GM12878 (cell line): ENCODE measurements around the gene ZNF764. TPM values are rescaled to one million over a fixed set of nuclear protein-coding genes. Genes with fewer than 3 reads are reported as not detected.

Source experiments
- ATAC-seq: fragments of 200-7000 bp; cut with Tn5 transposase; 3 replicates; pipeline ENCODE4 v1.9.1; 2020; ENCODE audit warnings: mild to moderate bottlenecking, moderate library complexity
- BruUV-seq: library from RNA; stranded (reverse); fragments of 400-500 nt; replicated peaks from 2 replicates; lab custom pipeline; 2021; lab: Mats Ljungman, UMichigan
- CTCF ChIA-PET: fragments of 300-600 bp; sonication (Branson Sonifier 250); formaldehyde crosslinking; extraction: SDS; loops from one replicate; lab custom pipeline; 2021; ENCODE audit warnings: inconsistent platforms; lab: Yijun Ruan, JAX
- POLR2A ChIA-PET: fragments of 350-600 bp; formaldehyde crosslinking; extraction: SDS; loops from one replicate; lab custom pipeline; 2021; ENCODE audit warnings: inconsistent platforms; lab: Charles Lee
- RAD21 ChIA-PET: fragments of 300-600 bp; sonication (Branson Sonifier 250); formaldehyde crosslinking; loops from one replicate; lab custom pipeline; 2023; ENCODE audit warnings: antibody characterized with exemption; ENCODE audit not compliant: unreplicated experiment; lab: Charles Lee
- SMC1A ChIA-PET: fragments of 300-600 bp; sonication (Branson Sonifier 250); formaldehyde crosslinking; loops from one replicate; lab custom pipeline; 2023; ENCODE audit not compliant: unreplicated experiment, uncharacterized antibody; lab: Charles Lee
- DNase-seq: peaks from one replicate; pipeline ENCODE4 v3.0.0-alpha.2; 2011; ENCODE audit warnings: low read depth, low spot score
- FAIRE-seq: peaks from 3 replicates; lab custom pipeline; 2011; peaks lifted over from hg19 to GRCh38; lab: Jason Lieb, UNC
- H2AFZ ChIP-seq: 2 replicates; pipeline ENCODE4 v1.6.0; 2011; ENCODE audit warnings: low read depth, low read length, control low read depth; ENCODE audit not compliant: control insufficient read depth
- H3K27ac ChIP-seq: 2 replicates; pipeline ENCODE4 v1.5.1; 2011; ENCODE audit warnings: control low read depth; ENCODE audit not compliant: control insufficient read depth, insufficient read depth
- H3K27me3 ChIP-seq, 2 experiments: replicated peaks in 1 of 2; 2 replicates each; pipeline versions ENCODE4 v1.6.0 to v1.6.1; 2011; ENCODE audit warnings: low read length in 1 of 2; ENCODE audit not compliant: control insufficient read depth in 2 of 2, insufficient read depth in 2 of 2
- H3K36me3 ChIP-seq, 2 experiments: 2 replicates each; pipeline ENCODE4 v1.5.1; 2011; ENCODE audit warnings: low read length in 1 of 2; ENCODE audit not compliant: control insufficient read depth in 2 of 2, insufficient read depth in 2 of 2
- H3K4me1 ChIP-seq: 2 replicates; pipeline ENCODE4 v1.6.1; 2011; ENCODE audit warnings: mild to moderate bottlenecking, low read length, moderate library complexity, mixed read lengths; ENCODE audit not compliant: control insufficient read depth, insufficient read depth
- H3K4me2 ChIP-seq: 2 replicates; pipeline ENCODE4 v1.6.0; 2011; ENCODE audit warnings: control low read depth; ENCODE audit not compliant: control insufficient read depth, insufficient read depth
- H3K4me3 ChIP-seq: fragments of 200-600 bp; sonication (generic); 2 replicates; pipeline ENCODE4 v1.5.1; 2016
- H3K79me2 ChIP-seq: 2 replicates; pipeline ENCODE4 v1.6.0; 2011; ENCODE audit warnings: low read length; ENCODE audit not compliant: control insufficient read depth, insufficient read depth
- H3K9ac ChIP-seq: 2 replicates; pipeline ENCODE4 v1.8.0; 2011; ENCODE audit warnings: low read length, control low read depth, mixed read lengths; ENCODE audit not compliant: control insufficient read depth, insufficient read depth
- H3K9me3 ChIP-seq: replicated peaks from 3 replicates; pipeline ENCODE4 v1.5.1; 2011; ENCODE audit warnings: mild to moderate bottlenecking, low read length; ENCODE audit not compliant: control insufficient read depth, insufficient read depth
- H4K20me1 ChIP-seq: 2 replicates; pipeline ENCODE4 v1.6.0; 2011; ENCODE audit not compliant: control insufficient read depth, insufficient read depth
- CTCF ChIP-seq, 3 experiments: IDR thresholded peaks in 2 of 3; conservative IDR thresholded peaks in 1 of 3; 2 replicates each; pipeline ENCODE4 v1.5.1; 2011; ENCODE audit warnings: low read depth in 3 of 3, low read length in 3 of 3, mild to moderate bottlenecking in 3 of 3, control low read depth in 2 of 3, moderate library complexity in 2 of 3, inconsistent platforms in 1 of 3, mixed read lengths in 1 of 3; ENCODE audit not compliant: control insufficient read depth in 2 of 3, insufficient read depth in 1 of 3; ENCODE audit errors: extremely low read depth in 1 of 3
- SMAD1 ChIP-seq: fragments of 450-650 bp; IDR thresholded peaks from 2 replicates; pipeline ENCODE4 v1.6.1; 2018; ENCODE audit warnings: mild to moderate bottlenecking, low read depth; ENCODE audit not compliant: partially characterized antibody
- WGBS: methylation state at CpG from one replicate; pipeline ENCODE4 v1.1.6; 2016; ENCODE audit warnings: low lambda C conversion rate; ENCODE audit not compliant: insufficient replicate concordance, insufficient coverage; ENCODE audit errors: missing lambda C conversion rate; 5-methylcytosine and 5-hydroxymethylcytosine counted together
- in situ Hi-C: fragments of 300-500 bp; cut with MboI; formaldehyde crosslinking; loops from 9 replicates; pipeline ENCODE4 v1.14.3; 2018; ENCODE audit warnings: mixed read lengths
- intact Hi-C: fragments of 100-400 bp; cut with micrococcal nuclease; formaldehyde crosslinking; loops from one replicate; pipeline ENCODE4 v1.14.2; 2022; ENCODE audit not compliant: unreplicated experiment
- polyA plus RNA-seq, 11 experiments: library from polyadenylated mRNA; depleted of rRNA in 4 of 11; unstranded in 6 of 11; stranded (reverse) in 5 of 11; fragments of >200 nt; fragmentation: Nextera tagmentation in 4 of 11; fragmentation: Illumina TruSeq in 1 of 11; extraction: Ambion mirVana in 4 of 11; extraction: Trizol in 1 of 11; gene quantifications; 1 replicate in 1 of 11; 2 replicates in 10 of 11; pipeline versions ENCODE4 v1.2.1 to v1.2.3, GENCODE V29; 2011 to 2016; ENCODE audit warnings: inconsistent platforms in 2 of 11, missing spikeins in 2 of 11, low read depth in 1 of 11
- total RNA-seq, 4 experiments: library from RNA; depleted of rRNA in 3 of 4; stranded (reverse); fragments of >200 nt in 3 of 4; fragmentation: Illumina TruSeq in 1 of 4; extraction: Trizol in 1 of 4; gene quantifications; 2 replicates each; pipeline versions ENCODE4 v1.2.1 to v1.2.3, GENCODE V29; 2013 to 2021

Gene ZNF764
- total and polyA plus RNA-seq, 10 of the 15 experiments (the other 5 are each of a cell fraction or from before 2014, with no cell fraction given), result 0.61 to 11.9 (median 3.8) TPM

GRCh38 chr16:30533748-30534367 lies 24.3 kb downstream of the ZNF764 start (continued):
- 0 out of 6 replicates have a peak, but pooled peaks of 1 of the 3 experiments have one; percentile 1 for TF ChIP-seq CTCF (IDR thresholded peaks at IDR 0.05 in 2 of 3, conservative IDR thresholded peaks at IDR 0.05 in 1 of 3; ENCODE audit: control insufficient read depth in 2 of 3, extremely low read depth in 1 of 3, insufficient read depth in 1 of 3, low read depth in 3 of 3, low read length in 3 of 3)

GRCh38 chr16:30533146-30533522 lies 25.0 kb downstream of the ZNF764 start:
- SMC1A ChIA-PET, result interaction anchor here (4.2 to 4.7 kb wide), 3 partner anchors 24 to 103 kb away, joined by 32 to 47 read pairs (median 43); partner anchors contain the start of genes DCTPP1 and ZNF764
- POLR2A ChIA-PET, result interaction anchor here (0.6 to 5.2 kb wide), 8 partner anchors 26 to 381 kb away, joined by 3 to 109 read pairs (median 4); partner anchors contain the start of genes ITGAL, ZNF688 and ZNF764
- peaks cover 27% of the 10 kb centered on the region for H3K79me2 ChIP-seq
- H3K4me3 ChIP-seq, result peak overlapping the region; percentile 90; the same call in 1 of the 2 replicates
- no peak overlapping the region for H3K9ac ChIP-seq
- in situ Hi-C loops (no loop called here), intact Hi-C loops (no loop called here)
- no peak for TF ChIP-seq SMAD1
- no peak for FAIRE-seq
- no peak for DNase-seq
- no peaks in the 10 kb centered on the region for H3K27me3 ChIP-seq
- no peak overlapping the region for H3K27ac ChIP-seq
- CTCF ChIA-PET, result interaction anchor here (1.2 to 4.7 kb wide), 7 partner anchors 24 to 117 kb away, joined by 3 to 81 read pairs (median 43); partner anchors contain the start of genes DCTPP1, PRR14, SEPHS2 and ZNF764
- RAD21 ChIA-PET, result interaction anchor here (1.2 to 5.2 kb wide), 5 partner anchors 24 to 126 kb away, joined by 4 to 129 read pairs (median 44); partner anchors contain the start of genes DCTPP1, ZNF764 and ZNF771
- peaks cover 8% of the 10 kb centered on the region for H3K4me1 ChIP-seq
- no TSS peak for BruUV-seq
- WGBS, result 95% methylated on average over 11 of the region's 11 CpGs
- peak overlapping the region; percentile 32; the same call in 1 of the 2 replicates for H3K4me2 ChIP-seq
- H3K9me3 ChIP-seq, result no peaks in the 10 kb centered on the region
- no peak overlapping the region for H2AFZ ChIP-seq
- H4K20me1 ChIP-seq, result no peaks in the 10 kb centered on the region
- ATAC-seq, result no peak
- H3K36me3 ChIP-seq, result peaks cover 2 to 3% of the 10 kb centered on the region in 2 experiments; a peak in 1 of 4 replicates
